NOMO-1 treated with DMSO at 0.1 percent for 48 hours (cell line): Measurements from ENCODE around the gene DISC1.

Experiments
- DNase-seq: peaks from one replicate; lab custom pipeline; 2025; ENCODE audit not compliant: unreplicated experiment; lab: John Stamatoyannopoulos, UW

Gene DISC1

DNA sequence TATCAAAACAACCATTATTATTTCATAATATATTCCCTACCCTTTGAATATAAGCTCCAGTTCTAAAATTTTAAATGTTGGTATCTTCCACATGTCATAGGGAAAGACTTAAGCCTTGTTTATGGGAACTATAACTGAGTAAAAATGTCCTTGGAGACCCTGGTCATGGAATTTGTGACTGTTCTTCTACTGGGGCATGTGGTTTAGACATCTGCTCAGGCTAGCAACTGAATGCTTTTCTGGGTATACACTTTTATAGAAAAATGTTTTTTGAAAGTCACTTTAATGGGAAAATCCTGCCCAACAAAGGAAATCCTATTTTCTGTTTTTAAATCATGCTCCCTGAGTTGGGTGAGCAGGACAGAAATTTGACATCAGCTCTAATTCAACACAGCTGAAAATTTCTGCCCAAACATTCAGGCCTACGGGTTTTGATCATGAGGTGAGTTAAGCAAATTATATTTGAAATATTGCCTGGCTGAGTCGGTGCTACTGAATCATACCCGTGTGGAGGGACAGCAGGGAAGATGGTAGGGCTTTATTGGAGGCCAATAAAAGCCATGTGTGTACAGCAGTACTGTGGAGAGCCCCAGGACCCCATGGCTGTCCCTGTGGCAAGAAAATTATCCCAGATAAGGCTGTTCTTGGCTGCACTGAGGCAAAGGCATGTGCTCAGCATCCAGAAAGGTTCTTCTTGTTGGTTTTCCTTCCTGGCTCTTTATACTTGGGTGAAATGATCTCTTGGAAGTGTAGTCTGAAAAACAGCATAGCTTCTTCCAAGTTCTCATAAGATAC, 391.8 kb downstream of the DISC1 start:
- no peak for DNase-seq

DNA sequence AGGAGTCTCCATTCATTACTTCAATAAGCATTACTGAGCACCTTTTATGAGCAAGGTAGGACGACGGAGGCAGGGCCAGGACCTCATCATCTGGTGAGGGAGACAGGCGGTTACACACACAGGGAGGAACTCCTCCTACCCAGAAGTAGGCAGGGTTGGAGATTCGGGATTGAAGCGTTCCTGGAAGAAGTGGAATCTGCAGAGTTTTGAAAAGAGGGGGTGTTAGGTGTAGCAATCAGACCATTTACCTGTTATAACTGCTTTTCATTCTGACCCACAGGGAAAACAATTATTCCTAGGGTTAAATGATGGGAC, 392.4 kb downstream of the DISC1 start:
- no peak for DNase-seq

- no peak for DNase-seq
Observed at GRCh38 chr1:232020352-232020751, 393.8 kb downstream of the DISC1 start.

- DNase-seq = no peak
Observed at GRCh38 chr1:232029315-232029714, 402.7 kb downstream of the DISC1 start.

- no peak for DNase-seq
Observed at GRCh38 chr1:232031156-232031555, 404.6 kb downstream of the DISC1 start.

- DNase-seq = no peak
Observed at GRCh38 chr1:232033285-232033684, 406.7 kb downstream of the DISC1 start.

DNA sequence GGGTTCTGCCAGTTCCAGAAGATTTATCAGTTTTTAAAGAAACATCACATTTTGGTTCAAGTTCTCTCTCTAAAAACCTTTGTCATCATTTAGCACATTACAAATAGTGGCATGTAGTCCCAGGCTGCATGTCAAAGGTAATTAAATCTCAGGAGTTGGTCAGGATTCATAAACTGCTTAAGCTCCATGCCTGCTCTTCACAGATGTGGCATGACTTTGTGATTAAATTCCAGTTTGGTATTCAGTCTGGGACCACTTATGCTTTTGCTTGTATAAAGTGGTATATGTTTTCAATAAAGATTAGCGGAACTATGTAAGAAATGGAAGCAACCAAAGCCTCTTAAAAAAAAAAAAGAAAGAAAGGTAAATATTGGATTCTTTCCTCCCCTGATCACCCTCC, 408.0 kb downstream of the DISC1 start:
- DNase-seq = no peak

- DNase-seq = no peak
Observed at GRCh38 chr1:232036181-232036933, 409.8 kb downstream of the DISC1 start.

- no peak for DNase-seq
Observed at GRCh38 chr1:232037774-232038388, 411.3 kb downstream of the DISC1 start.

DNA sequence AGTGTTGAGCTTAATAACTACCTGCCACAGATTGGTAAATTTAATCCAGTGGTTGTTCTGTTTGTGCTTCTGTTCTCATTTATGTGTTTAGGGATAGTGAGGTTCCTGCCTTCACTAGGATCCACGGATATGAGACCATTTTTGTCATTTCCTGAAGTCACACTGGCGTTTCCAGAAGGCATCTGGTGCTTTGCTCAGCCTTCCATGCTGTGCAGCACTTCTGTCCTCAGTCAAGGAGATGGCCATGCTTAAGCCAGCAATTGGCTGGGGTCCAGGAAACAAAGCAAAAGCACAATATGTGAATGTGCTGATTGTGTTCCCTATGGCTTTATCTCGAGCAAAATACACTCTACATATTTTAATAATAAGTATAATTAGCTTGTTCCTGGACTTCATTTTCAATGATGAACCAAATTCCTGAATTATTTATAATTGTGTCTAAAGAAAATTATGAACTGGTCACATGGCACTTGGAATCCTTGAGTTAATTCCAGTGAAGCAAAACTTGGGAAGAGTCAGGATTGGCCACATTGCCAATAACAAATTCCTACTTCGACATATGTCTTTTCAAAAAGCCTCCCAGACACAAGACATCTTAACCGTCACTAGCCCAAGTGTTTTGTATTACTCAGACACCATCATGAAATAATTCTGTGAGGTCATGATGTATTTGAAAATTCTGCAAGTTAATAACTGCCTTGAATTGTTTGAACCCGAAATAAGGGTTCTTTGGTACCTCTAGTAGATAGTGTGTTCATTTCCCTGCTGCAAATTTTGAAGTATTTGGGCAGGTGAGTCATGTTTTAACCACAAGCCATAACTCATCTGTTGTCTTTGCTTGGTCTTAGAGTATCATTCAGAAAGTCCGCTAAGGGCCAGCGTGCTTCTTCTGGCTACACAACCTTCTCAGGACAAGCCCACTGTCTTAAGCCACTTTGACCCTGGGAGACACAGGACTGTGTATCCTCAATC, 412.4 kb downstream of the DISC1 start:
- no peak for DNase-seq

- peak; percentile 33 for DNase-seq
Observed at GRCh38 chr1:232040260-232040659, 413.7 kb downstream of the DISC1 start.

DNA sequence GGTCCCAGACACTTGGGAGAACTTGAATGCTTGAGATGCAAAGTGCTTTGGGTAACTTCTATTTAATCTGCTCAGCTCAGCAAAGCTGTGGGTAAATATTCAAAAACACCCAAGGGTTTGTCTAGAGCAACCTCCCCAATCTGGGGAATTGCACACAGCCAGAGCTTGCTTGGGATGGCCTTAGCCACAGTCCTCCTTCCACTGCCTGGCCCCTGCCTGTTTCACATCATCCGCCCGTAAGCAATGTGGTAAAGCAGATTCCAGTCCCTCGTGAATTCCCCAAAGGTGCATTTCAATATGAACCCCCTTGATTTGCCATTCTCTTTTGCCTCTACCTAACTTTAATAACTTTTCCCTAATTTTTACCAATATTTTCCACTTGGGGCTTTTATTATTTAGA, 418.1 kb downstream of the DISC1 start:
- DNase-seq = no peak

GRCh38 chr1:232045139-232045994, 418.8 kb downstream of the DISC1 start:
- DNase-seq = peak; percentile 83

- no peak for DNase-seq
Observed at GRCh38 chr1:232046451-232047306, 420.1 kb downstream of the DISC1 start.

DNA sequence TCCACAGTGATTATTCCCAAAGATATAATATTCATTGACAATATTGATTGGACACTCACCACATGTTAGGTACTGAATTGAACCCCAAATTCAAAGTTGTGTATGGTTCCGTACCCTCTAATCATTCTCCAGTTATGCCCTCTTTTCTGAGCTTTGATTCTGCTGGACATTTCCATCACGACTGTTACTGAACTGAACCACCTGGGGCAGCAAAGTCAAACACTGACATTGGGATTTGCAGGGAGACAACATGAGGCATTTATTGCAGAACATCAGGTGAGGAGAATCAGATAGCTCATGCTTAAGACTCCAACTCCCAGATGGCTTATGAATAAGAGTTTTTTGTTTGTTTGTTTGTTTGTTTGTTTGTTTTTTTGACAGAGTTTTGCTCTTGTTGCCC, 420.9 kb downstream of the DISC1 start:
- DNase-seq = no peak

- no peak for DNase-seq
Observed at GRCh38 chr1:232048481-232048880, 421.9 kb downstream of the DISC1 start.

- no peak for DNase-seq
Observed at GRCh38 chr1:232049335-232049734, 422.7 kb downstream of the DISC1 start.

DNA sequence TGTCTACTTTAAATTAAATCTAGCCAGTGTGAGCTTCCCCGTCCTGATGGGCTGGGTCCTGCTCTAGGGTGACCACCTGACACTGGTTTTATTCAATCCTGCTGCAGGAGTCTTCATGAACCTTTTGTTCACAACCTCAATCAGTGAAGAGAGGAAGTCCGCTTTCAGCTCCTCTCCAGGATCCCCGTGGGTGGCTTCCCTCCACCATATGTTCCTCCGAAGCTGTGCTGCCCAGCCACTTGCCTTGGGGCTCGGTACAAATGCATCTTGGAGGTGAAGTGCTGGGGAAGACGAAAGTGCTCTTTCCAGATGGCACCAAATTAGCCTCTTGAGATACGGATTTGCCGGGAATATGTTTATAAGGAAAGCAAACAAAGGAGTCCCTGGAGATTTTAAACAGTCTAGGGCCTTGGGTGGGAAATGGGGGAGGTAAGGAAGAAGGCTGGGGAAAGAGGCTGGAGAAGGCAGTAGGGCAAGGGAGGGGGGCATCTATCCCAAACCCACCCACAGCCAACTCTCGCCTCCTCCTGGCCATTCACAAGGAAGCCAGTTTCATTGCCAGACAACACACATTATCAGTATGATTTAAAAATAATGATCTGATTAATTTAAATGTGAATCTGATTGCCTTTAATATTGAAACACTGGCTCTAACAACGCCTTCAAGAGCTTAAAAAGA, 430.8 kb downstream of the DISC1 start:
- DNase-seq = no peak

DNA sequence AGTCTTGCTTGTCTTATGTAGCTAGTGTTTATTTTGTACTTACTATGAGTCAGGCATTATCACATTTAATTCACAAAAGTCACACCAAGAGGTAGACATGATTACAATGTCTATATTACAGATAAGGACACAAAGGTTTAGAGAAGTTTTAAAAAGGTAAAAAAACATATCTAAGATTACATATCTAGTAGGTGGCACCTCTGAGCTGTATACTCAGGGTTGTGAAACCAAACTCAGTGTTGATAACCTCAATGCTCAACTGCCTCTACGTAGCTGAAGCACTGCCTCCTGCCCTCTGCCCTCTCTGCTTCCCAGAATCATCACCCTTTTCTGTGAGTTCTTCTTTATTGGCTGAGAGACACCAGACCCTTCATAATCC, 431.3 kb downstream of the DISC1 start:
- DNase-seq = no peak
